ENCODE data around the gene GAREM2. TPM values are rescaled to one million over a fixed set of nuclear protein-coding genes. Genes with fewer than 3 reads are reported as not detected.
A peak's percentile ranks its signal among the peaks of the same experiment; 100 is the strongest.

Gene GAREM2
- total RNA-seq, 4 donors from 2014 or later = 0.25 to 1.8 (median 0.74) TPM

DNA sequence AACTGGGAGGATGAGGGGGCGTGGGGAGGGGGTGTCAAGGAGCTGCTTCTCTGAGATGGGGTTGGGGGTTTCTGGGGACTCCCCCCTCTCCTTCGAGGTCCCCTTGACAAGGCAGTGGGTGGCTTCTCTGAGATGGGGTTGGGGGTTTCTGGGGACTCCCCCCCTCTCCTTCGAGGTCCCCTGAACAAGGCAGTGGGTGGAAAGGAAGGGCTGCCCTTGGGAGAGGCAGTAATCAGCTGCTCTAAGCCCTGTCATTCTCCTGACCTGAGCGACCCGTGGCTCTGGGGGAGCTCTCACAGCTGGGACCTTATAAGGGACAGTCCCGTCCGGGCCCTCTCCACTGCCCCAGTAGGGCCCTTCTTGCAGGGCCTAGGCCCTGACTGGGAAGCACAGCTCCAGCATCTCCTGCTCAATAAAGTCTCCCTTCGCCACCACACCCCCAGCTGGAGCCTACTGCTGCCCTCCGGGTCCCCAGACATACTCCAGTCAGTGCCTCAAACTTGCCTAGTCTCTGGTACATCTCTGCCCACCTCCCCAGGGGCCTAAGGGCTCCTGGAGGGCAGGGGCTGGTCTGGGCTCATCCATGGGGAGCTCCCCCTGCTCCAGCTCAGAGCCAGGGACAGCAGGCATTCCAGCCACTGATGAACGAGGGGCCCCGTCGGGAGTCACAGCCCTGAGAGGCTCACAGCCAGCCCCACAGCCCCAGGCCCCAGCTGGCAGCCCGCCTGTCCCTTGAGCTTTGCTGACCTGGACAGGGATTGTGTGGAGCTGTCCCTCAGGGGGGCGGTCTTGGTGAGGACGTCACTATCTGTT, 2.8 kb downstream of the GAREM2 start:
- Histone ChIP-seq H3K27ac (no peak overlapping the region), H3K4me3 (no peak overlapping the region), H3K9me3 (no peaks in the 10 kb centered on the region), H3K4me1 (peaks cover 5 to 16% of the 10 kb centered on the region in 2 donors), H3K27me3 (peaks cover 22 to 27% (median 23%) of the 10 kb centered on the region in 3 donors), H3K36me3 (no peaks in the 10 kb centered on the region)
- no peak for DNase-seq
- intact Hi-C loops (cut with DNase I; ENCODE audit: low total_unique reads) = no loop called here
- in situ Hi-C loops (cut with MboI; ENCODE audit: low sequenced_read_pairs in 4 of 4) = no loop called here
- no peak for TF ChIP-seq POLR2A (IDR thresholded peaks at IDR 0.05)
- TF ChIP-seq, protein P1, sequence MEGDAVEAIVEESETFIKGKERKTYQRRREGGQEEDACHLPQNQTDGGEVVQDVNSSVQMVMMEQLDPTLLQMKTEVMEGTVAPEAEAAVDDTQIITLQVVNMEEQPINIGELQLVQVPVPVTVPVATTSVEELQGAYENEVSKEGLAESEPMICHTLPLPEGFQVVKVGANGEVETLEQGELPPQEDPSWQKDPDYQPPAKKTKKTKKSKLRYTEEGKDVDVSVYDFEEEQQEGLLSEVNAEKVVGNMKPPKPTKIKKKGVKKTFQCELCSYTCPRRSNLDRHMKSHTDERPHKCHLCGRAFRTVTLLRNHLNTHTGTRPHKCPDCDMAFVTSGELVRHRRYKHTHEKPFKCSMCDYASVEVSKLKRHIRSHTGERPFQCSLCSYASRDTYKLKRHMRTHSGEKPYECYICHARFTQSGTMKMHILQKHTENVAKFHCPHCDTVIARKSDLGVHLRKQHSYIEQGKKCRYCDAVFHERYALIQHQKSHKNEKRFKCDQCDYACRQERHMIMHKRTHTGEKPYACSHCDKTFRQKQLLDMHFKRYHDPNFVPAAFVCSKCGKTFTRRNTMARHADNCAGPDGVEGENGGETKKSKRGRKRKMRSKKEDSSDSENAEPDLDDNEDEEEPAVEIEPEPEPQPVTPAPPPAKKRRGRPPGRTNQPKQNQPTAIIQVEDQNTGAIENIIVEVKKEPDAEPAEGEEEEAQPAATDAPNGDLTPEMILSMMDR (IDR thresholded peaks at IDR 0.05 in 4 of 5, conservative IDR thresholded peaks at IDR 0.05 in 1 of 5) = no peak
- ATAC-seq = no peak

DNA sequence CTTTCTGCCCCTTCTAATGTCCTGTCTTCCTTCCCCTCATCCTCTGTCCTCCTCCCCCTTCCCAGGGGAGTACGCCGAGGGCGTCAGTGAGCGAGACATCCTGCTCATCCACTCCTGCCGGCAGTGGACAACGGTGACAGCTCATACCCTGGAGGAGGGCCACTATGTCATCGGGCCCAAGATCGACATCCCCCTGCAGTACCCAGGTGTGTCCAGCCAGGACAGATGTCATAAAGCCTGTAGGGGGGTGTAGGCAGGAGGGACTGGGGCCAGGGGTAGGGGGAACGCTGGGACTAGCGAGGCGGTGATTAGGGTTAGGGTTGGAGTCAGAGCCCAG, 3.4 kb downstream of the GAREM2 start:
- in situ Hi-C loops (cut with MboI; ENCODE audit: low sequenced_read_pairs in 4 of 4) (no loop called here), intact Hi-C loops (cut with DNase I; ENCODE audit: low total_unique reads) (no loop called here)
- Histone ChIP-seq H3K4me1 (peaks cover 5 to 16% of the 10 kb centered on the region in 2 donors), H3K27ac (no peak overlapping the region), H3K36me3 (no peaks in the 10 kb centered on the region), H3K9me3 (no peaks in the 10 kb centered on the region), H3K27me3 (peaks cover 22 to 27% (median 23%) of the 10 kb centered on the region in 3 donors), H3K4me3 (no peak overlapping the region)
- DNase-seq = no peak
- no peak for TF ChIP-seq POLR2A (IDR thresholded peaks at IDR 0.05)
- TF ChIP-seq, protein P1 (IDR thresholded peaks at IDR 0.05 in 4 of 5, conservative IDR thresholded peaks at IDR 0.05 in 1 of 5) = no peak
- ATAC-seq = no peak

DNA sequence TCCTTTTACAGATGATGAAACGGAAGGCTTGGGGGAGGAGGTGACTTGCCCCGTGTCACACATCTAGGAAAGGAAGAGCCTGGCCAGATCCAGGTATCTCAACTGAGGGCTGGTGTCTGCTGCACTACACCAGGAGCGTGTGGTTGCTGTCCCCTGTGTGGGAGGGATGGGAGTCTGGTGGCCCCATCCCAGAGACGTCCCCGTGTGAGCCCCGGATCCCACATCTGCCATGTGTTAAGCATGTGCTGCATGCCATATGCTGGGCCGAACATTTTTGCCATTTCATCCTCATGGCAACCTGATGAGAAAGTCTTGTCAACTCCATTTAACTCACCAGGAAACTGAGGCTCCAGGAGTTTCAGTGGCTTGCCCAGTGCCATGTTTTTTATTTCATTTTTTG, 4.2 kb downstream of the GAREM2 start:
- Histone ChIP-seq H3K36me3 (no peaks in the 10 kb centered on the region), H3K27ac (no peak overlapping the region), H3K27me3 (peaks cover 19 to 23% (median 22%) of the 10 kb centered on the region in 3 donors), H3K4me3 (no peak overlapping the region), H3K4me1 (peaks cover 5 to 16% of the 10 kb centered on the region in 2 donors), H3K9me3 (no peaks in the 10 kb centered on the region)
- TF ChIP-seq, protein P1 (IDR thresholded peaks at IDR 0.05 in 4 of 5, conservative IDR thresholded peaks at IDR 0.05 in 1 of 5) = no peak
- no peak for TF ChIP-seq POLR2A (IDR thresholded peaks at IDR 0.05)
- no peak for DNase-seq
- intact Hi-C loops (cut with DNase I; ENCODE audit: low total_unique reads) (no loop called here), in situ Hi-C loops (cut with MboI; ENCODE audit: low sequenced_read_pairs in 4 of 4) (no loop called here)
- no peak for ATAC-seq

DNA sequence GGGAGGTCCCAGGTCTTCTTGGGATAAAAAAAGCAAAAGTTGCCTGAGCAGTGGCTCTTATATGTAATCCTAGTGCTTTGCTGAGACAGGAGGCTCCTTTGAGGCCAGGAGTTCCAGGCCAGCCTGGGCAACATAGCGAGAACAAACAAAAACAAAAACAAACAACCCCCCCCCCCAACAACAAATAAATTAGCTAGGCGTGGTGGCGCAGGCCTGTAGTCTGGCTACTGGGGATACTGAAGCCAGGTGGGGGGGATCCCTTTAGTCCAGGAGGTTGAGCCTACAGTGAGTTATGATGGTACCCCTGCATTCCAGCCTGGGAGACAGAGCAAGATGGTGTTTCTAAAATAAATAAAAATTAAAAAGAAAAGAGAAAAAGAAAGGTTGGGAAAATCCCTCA, 5.4 kb downstream of the GAREM2 start:
- Histone ChIP-seq H3K4me1 (peaks cover 5 to 14% of the 10 kb centered on the region in 2 donors), H3K36me3 (no peaks in the 10 kb centered on the region), H3K4me3 (peak overlapping the region in 2 of 4 donors; percentile 55 to 63), H3K9me3 (no peaks in the 10 kb centered on the region), H3K27ac (no peak overlapping the region), H3K27me3 (peaks cover 12 to 19% (median 16%) of the 10 kb centered on the region in 3 donors)
- intact Hi-C loops (cut with DNase I; ENCODE audit: low total_unique reads) (no loop called here), in situ Hi-C loops (cut with MboI; ENCODE audit: low sequenced_read_pairs in 4 of 4) (no loop called here)
- no peak for ATAC-seq
- no peak for TF ChIP-seq POLR2A (IDR thresholded peaks at IDR 0.05)
- TF ChIP-seq, protein P1 (IDR thresholded peaks at IDR 0.05 in 4 of 5, conservative IDR thresholded peaks at IDR 0.05 in 1 of 5) = no peak
- DNase-seq = no peak

All from gastrocnemius medialis (tissue), 4 donors.